ENCODE measurements around the gene CFAP161.

Gene CFAP161, protein sequence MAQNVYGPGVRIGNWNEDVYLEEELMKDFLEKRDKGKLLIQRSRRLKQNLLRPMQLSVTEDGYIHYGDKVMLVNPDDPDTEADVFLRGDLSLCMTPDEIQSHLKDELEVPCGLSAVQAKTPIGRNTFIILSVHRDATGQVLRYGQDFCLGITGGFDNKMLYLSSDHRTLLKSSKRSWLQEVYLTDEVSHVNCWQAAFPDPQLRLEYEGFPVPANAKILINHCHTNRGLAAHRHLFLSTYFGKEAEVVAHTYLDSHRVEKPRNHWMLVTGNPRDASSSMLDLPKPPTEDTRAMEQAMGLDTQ

DNA sequence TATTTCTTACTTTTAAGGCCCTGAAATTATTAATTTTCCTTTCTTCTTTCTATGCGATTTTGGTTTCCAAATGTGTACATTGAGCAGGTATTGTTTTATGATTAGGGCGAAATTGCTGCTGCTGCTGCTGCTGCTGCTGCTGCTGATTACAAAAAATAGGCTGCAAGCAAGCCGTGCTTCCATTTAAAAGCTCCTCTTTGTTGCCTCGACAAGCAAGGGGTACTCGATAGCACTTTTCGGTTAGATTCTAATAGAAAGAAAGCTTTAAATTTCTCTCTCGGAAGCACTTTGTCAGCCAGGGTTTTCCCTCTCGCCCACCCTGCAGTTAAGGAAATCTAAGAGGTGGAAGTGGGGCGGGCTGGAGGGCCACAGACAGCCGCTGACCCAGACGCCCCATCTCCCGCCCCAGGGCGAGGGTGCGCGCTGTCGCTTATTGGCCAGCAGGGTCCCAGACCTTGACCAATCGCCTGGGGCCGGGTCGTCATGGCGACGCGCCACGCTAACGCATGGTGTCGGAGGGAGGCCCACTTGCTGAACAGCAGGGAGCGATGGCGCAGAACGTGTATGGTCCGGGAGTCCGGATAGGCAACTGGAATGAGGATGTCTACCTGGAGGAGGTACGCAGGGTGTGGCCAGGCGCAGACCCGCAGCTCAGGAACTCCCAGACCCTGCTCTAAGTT lies at the start of gene CFAP161:
Gene CFAP161 (plus strand): TSS at position 489 of the 680 bp plus-strand sequence. CDS start 60 bp downstream, at position 549.
- Histone ChIP-seq H3K27me3 (ENCODE audit: insufficient read depth, low read length, poor library complexity) (no peaks in the 10 kb centered on the region), H3K79me2 (ENCODE audit: insufficient read depth, low read length) (no peaks in the 10 kb centered on the region), H3K27ac (ENCODE audit: low read length) (no peak within 1 kb of the TSS), H4K20me1 (ENCODE audit: insufficient read depth, low read length) (no peaks in the 10 kb centered on the region), H3K9me3 (ENCODE audit: insufficient read depth, low read length, severe bottlenecking) (no peaks in the 10 kb centered on the region), H3K4me3 (ENCODE audit: low read depth in 1 of 2, low read length in 2 of 2) (no peak within 1 kb of the TSS), H3K36me3 (ENCODE audit: insufficient read depth, low read length) (no peaks in the 10 kb centered on the region), H2AFZ (ENCODE audit: low read depth, low read length) (no peak within 1 kb of the TSS), H3K4me1 (ENCODE audit: insufficient read depth, low read length) (no peaks in the 10 kb centered on the region), H3K9ac (ENCODE audit: low read depth, low read length) (no peak within 1 kb of the TSS), H3K4me2 (ENCODE audit: insufficient read depth, low read length) (no peak within 1 kb of the TSS)
- DNase-seq: no peak
- no peak for TF ChIP-seq EZH2 (IDR thresholded peaks at IDR 0.05; ENCODE audit: borderline replicate concordance, low read depth, low read length, severe bottlenecking)
- TF ChIP-seq, protein P1, sequence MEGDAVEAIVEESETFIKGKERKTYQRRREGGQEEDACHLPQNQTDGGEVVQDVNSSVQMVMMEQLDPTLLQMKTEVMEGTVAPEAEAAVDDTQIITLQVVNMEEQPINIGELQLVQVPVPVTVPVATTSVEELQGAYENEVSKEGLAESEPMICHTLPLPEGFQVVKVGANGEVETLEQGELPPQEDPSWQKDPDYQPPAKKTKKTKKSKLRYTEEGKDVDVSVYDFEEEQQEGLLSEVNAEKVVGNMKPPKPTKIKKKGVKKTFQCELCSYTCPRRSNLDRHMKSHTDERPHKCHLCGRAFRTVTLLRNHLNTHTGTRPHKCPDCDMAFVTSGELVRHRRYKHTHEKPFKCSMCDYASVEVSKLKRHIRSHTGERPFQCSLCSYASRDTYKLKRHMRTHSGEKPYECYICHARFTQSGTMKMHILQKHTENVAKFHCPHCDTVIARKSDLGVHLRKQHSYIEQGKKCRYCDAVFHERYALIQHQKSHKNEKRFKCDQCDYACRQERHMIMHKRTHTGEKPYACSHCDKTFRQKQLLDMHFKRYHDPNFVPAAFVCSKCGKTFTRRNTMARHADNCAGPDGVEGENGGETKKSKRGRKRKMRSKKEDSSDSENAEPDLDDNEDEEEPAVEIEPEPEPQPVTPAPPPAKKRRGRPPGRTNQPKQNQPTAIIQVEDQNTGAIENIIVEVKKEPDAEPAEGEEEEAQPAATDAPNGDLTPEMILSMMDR (IDR thresholded peaks at IDR 0.05; ENCODE audit: borderline replicate concordance, extremely low read depth, low read length, poor library complexity, severe bottlenecking): no peak
- ATAC-seq (ENCODE audit: insufficient read depth, low read depth): no peak

DNA sequence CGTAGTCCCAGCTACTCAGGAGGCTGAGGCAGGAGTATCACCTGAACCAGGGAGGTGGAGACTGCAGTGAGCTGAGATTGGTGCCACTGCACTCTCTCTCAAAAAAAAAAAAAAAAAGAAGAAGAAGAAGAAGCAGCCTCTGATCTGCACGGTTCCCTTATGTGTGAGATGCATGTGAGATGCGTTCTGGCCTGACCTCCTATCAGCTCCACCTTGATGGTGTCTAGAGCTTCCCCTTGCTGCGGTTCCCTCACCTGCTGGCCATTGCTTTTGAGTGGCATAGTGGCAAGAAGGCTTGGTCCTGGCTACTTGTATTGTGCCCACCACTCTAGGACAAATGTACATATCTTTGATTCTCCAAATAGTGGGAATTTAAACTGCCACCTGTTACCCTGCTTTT lies 49.4 kb upstream of the CFAP161 start:
- H2AFZ ChIP-seq (ENCODE audit: low read depth, low read length): no peak overlapping the region
- no peaks in the 10 kb centered on the region for H3K9me3 ChIP-seq (ENCODE audit: insufficient read depth, low read length, severe bottlenecking)
- H3K4me1 ChIP-seq (ENCODE audit: insufficient read depth, low read length): no peaks in the 10 kb centered on the region
- TF ChIP-seq, protein P1 (IDR thresholded peaks at IDR 0.05; ENCODE audit: borderline replicate concordance, extremely low read depth, low read length, poor library complexity, severe bottlenecking): no peak
- no peak for TF ChIP-seq EZH2 (IDR thresholded peaks at IDR 0.05; ENCODE audit: borderline replicate concordance, low read depth, low read length, severe bottlenecking)
- DNase-seq: no peak
- H3K9ac ChIP-seq (ENCODE audit: low read depth, low read length): no peak overlapping the region
- no peaks in the 10 kb centered on the region for H3K27me3 ChIP-seq (ENCODE audit: insufficient read depth, low read length, poor library complexity)
- H3K36me3 ChIP-seq (ENCODE audit: insufficient read depth, low read length): no peaks in the 10 kb centered on the region
- no peak overlapping the region for H3K4me3 ChIP-seq (ENCODE audit: low read depth in 1 of 2, low read length in 2 of 2)
- no peak overlapping the region for H3K4me2 ChIP-seq (ENCODE audit: insufficient read depth, low read length)
- H3K79me2 ChIP-seq (ENCODE audit: insufficient read depth, low read length): no peaks in the 10 kb centered on the region
- ATAC-seq (ENCODE audit: insufficient read depth, low read depth): no peak
- no peaks in the 10 kb centered on the region for H4K20me1 ChIP-seq (ENCODE audit: insufficient read depth, low read length)
- no peak overlapping the region for H3K27ac ChIP-seq (ENCODE audit: low read length)

DNA sequence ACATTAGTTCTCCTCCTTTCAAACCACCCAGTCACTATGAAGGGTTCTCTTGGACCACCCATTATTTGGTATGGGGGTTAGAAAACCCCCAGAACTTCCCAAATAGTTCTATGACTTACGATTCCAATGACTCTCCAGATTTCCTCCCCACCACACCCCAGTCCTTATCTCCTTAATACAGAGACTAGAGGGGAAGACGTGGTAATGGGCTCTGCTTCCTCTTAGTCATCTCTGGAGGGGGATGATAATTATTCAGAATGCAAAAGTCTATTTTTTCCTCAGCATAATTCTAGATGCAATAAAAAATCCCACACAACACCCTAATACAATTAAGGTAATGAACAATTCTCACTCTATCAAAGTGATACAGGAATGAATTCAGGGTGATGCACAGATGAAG lies 48.9 kb upstream of the CFAP161 start:
- no peak for DNase-seq
- Histone ChIP-seq H3K9me3 (ENCODE audit: insufficient read depth, low read length, severe bottlenecking) (no peaks in the 10 kb centered on the region), H3K79me2 (ENCODE audit: insufficient read depth, low read length) (no peaks in the 10 kb centered on the region), H3K27ac (ENCODE audit: low read length) (no peak overlapping the region), H3K4me3 (ENCODE audit: low read depth in 1 of 2, low read length in 2 of 2) (no peak overlapping the region), H3K4me1 (ENCODE audit: insufficient read depth, low read length) (no peaks in the 10 kb centered on the region), H2AFZ (ENCODE audit: low read depth, low read length) (no peak overlapping the region), H3K4me2 (ENCODE audit: insufficient read depth, low read length) (no peak overlapping the region), H3K27me3 (ENCODE audit: insufficient read depth, low read length, poor library complexity) (no peaks in the 10 kb centered on the region), H4K20me1 (ENCODE audit: insufficient read depth, low read length) (no peaks in the 10 kb centered on the region), H3K36me3 (ENCODE audit: insufficient read depth, low read length) (no peaks in the 10 kb centered on the region), H3K9ac (ENCODE audit: low read depth, low read length) (no peak overlapping the region)
- ATAC-seq (ENCODE audit: insufficient read depth, low read depth): no peak
- TF ChIP-seq EZH2 (IDR thresholded peaks at IDR 0.05; ENCODE audit: borderline replicate concordance, low read depth, low read length, severe bottlenecking): no peak
- TF ChIP-seq, protein P1 (IDR thresholded peaks at IDR 0.05; ENCODE audit: borderline replicate concordance, extremely low read depth, low read length, poor library complexity, severe bottlenecking): no peak
